ENCODE data around the gene ANKRD12.

Gene ANKRD12

GRCh38 chr18:9304388-9305070, 167.9 kb downstream of the ANKRD12 start:
- no peak for DNase-seq

GRCh38 chr18:9319333-9319732, 182.8 kb downstream of the ANKRD12 start:
- no peak for DNase-seq

- DNase-seq, result no peak
These were observed 184.5 kb downstream of the ANKRD12 start for GRCh38 chr18:9321017-9321452.

- DNase-seq, result no peak
These were observed 185.2 kb downstream of the ANKRD12 start for GRCh38 chr18:9321736-9322135.

- no peak for DNase-seq
These were observed 186.2 kb downstream of the ANKRD12 start for GRCh38 chr18:9322744-9323143.

- no peak for DNase-seq
These were observed 187.3 kb downstream of the ANKRD12 start for GRCh38 chr18:9323750-9324445.

- no peak for DNase-seq
These were observed 189.1 kb downstream of the ANKRD12 start for GRCh38 chr18:9325716-9326115.

GRCh38 chr18:9328776-9329175, 192.2 kb downstream of the ANKRD12 start:
- no peak for DNase-seq

GRCh38 chr18:9329471-9329870, 192.9 kb downstream of the ANKRD12 start:
- no peak for DNase-seq

- DNase-seq, result no peak
These were observed 193.8 kb downstream of the ANKRD12 start for GRCh38 chr18:9330419-9330818.

GRCh38 chr18:9333441-9334328, 197.1 kb downstream of the ANKRD12 start:
- DNase-seq, result no peak

- peak; percentile 17 for DNase-seq
These were observed 197.9 kb downstream of the ANKRD12 start, which contains the start of gene TWSG1 for GRCh38 chr18:9334329-9334972. Gene TWSG1, plus strand, starts transcription at chr18:9334773. Its CDS starts 2,457 bp downstream, at chr18:9337230.

GRCh38 chr18:9334973-9335696, 198.6 kb downstream of the ANKRD12 start:
- no peak for DNase-seq
